ENCODE results near the gene FAM241B.
A peak's percentile ranks its signal among the peaks of the same experiment; 100 is the strongest.

Gene FAM241B

DNA sequence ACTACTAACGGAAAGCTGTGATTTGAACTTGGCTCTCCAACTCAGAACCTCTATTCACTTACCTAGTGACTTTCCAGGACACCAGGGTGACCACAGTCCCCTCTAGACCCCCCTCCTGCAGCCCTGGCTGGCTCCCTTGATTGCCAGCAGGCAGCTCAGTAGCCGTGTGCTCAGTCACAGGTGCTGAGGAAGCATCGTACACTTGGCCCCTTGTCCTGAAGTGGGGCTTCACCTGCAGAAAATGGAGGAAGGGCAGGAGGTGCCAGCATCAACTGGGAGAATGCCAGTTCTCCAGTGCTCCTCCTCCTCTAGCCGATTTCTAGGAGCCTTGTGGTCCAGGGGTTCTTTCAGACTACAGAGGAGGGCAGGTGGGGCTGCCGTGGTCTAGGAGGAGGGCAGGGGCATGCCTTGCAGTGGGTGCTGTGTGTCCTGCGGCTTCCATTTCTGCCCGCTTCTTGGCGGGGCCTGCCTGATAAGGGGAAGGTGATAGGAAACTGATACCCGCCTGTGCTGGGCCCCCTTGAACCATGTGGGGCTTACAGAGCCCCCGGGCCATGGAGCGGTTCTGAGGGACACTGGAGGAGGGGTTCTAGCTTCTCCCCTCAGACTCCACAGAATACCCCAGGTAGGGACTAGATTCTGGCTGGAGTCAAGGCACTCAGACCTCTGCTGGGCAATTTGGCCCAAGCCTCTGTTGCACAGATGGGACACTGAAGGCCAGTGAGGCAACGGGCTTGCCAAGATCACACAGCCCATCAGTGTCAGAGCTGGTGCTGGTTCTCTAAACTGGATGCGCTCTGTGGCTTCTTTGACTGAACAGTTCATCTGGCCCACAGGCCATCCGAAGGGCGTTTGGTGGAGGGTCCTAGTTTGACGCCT, 14.0 kb downstream of the FAM241B start:
- TF ChIP-seq CTCF (IDR thresholded peaks at IDR 0.05; ENCODE audit: low read length, missing control alignments) = no peak
- no peak overlapping the region for H3K4me3 ChIP-seq (replicated peaks; ENCODE audit: low read depth, low read length)
- DNase-seq (ENCODE audit: low read depth) = no peak

- no peak overlapping the region for H3K4me3 ChIP-seq (replicated peaks; ENCODE audit: low read depth, low read length)
- DNase-seq (ENCODE audit: low read depth) = peak; percentile 65
- TF ChIP-seq CTCF (IDR thresholded peaks at IDR 0.05; ENCODE audit: low read length, missing control alignments) = peak; percentile 83
Observed at GRCh38 chr10:69644658-69645295, 14.7 kb downstream of the FAM241B start.

DNA sequence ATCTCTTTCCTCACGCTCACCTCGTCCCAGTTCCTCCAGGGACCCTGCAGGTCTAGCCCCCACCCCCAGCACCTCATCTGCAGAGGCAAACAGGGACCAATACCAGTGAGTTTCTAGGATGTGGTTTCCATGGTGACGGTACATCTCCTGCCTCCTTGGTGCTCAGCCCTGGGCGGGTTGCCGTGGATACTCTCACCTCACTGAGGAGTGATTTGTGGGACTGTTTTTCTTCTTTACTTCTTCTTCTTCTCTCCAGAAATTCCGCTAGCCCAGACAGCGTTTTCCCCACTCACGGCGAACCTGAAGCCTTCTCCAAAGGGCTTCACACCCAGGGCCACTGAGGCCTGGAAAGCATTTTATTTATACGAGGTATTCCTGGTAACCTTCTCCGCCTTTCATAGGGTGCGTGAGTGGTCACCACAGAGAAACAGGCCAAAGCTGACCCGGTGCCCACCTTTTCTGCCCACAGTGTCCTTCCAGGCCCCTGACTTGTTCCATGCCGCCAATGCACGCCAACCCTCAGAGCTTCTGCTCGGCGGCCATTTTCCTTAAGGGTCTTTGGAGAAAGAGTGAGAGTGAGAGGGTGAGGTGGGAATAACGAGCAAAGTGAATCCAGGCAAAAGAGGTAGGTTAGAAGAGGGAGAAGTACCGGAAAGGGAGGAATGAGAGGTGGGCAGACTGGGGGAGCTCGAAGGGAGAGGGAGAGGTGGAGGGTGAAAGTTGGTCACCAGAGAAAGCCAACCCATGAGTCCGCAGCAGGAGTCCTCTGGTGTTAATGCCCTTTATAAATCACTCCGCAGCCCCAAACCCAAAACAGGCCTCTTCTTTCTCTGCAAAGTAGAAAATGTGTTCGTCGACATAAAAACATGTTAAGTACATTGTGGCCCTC, 15.5 kb downstream of the FAM241B start:
- H3K4me3 ChIP-seq (replicated peaks; ENCODE audit: low read depth, low read length) = no peak overlapping the region
- DNase-seq (ENCODE audit: low read depth) = no peak
- TF ChIP-seq CTCF (IDR thresholded peaks at IDR 0.05; ENCODE audit: low read length, missing control alignments) = no peak

GRCh38 chr10:69646185-69647060, 16.4 kb downstream of the FAM241B start:
- no peak for DNase-seq (ENCODE audit: low read depth)
- no peak for TF ChIP-seq CTCF (IDR thresholded peaks at IDR 0.05; ENCODE audit: low read length, missing control alignments)
- H3K4me3 ChIP-seq (replicated peaks; ENCODE audit: low read depth, low read length) = no peak overlapping the region

GRCh38 chr10:69647126-69647525, 17.1 kb downstream of the FAM241B start:
- no peak overlapping the region for H3K4me3 ChIP-seq (replicated peaks; ENCODE audit: low read depth, low read length)

More at GRCh38 chr10:69647126-69647525, 17.1 kb downstream of the FAM241B start:
- TF ChIP-seq CTCF (IDR thresholded peaks at IDR 0.05; ENCODE audit: low read length, missing control alignments) = no peak
- no peak for DNase-seq (ENCODE audit: low read depth)
